Astrocyte of the cerebellum (primary cell): ENCODE results near the gene DNAH8.
"Not testable (repeated sequence)": the region's sequence is repeated elsewhere in the genome, so short reads cannot be mapped to it uniquely, and the experiment has no call there.

Experiments used
- DNase-seq: peaks from one replicate; pipeline ENCODE4 v3.0.0-alpha.2; 2011; ENCODE audit warnings: low read depth
- H3K4me3 ChIP-seq: 2 replicates; pipeline ENCODE4 v1.5.1; 2011; ENCODE audit warnings: mild to moderate bottlenecking, low read depth, low read length, moderate library complexity
- CTCF ChIP-seq: IDR thresholded peaks from 2 replicates; pipeline ENCODE4 v1.5.1; 2012; ENCODE audit warnings: low read length, low read depth, moderate library complexity, mild to moderate bottlenecking; ENCODE audit errors: missing control alignments
- in situ Hi-C: cut with HindIII; loops from 2 replicates; pipeline ENCODE4 v1.10.0; 2017; ENCODE audit warnings: low sequenced_read_pairs

The DNAH8 gene

GRCh38 chr6:38687549-38687948, 27.6 kb upstream of the DNAH8 start:
- H3K4me3 ChIP-seq = no peak overlapping the region
- in situ Hi-C loops = no loop called here
- DNase-seq = no peak
- no peak for TF ChIP-seq CTCF

GRCh38 chr6:38688579-38689087, 26.5 kb upstream of the DNAH8 start:
- TF ChIP-seq CTCF = no peak
- in situ Hi-C loops = no loop called here
- DNase-seq = no peak
- no peak overlapping the region for H3K4me3 ChIP-seq

- TF ChIP-seq CTCF = no peak
- H3K4me3 ChIP-seq = no peak overlapping the region
- no peak for DNase-seq
- in situ Hi-C loops = no loop called here
Observed at GRCh38 chr6:38695227-38695900, 19.7 kb upstream of the DNAH8 start.

GRCh38 chr6:38695933-38696332, 19.2 kb upstream of the DNAH8 start:
- TF ChIP-seq CTCF = no peak
- no peak for DNase-seq
- H3K4me3 ChIP-seq = no peak overlapping the region
- in situ Hi-C loops = no loop called here

- H3K4me3 ChIP-seq = no peak overlapping the region
- no peak for DNase-seq
- no peak for TF ChIP-seq CTCF
- in situ Hi-C loops = no loop called here
Observed at GRCh38 chr6:38696345-38696744, 18.8 kb upstream of the DNAH8 start.

GRCh38 chr6:38697846-38698245, 17.3 kb upstream of the DNAH8 start:
- DNase-seq = no peak
- TF ChIP-seq CTCF = no peak
- no peak overlapping the region for H3K4me3 ChIP-seq
- in situ Hi-C loops = no loop called here

- DNase-seq, in situ Hi-C loops, H3K4me3 ChIP-seq: not testable (repeated sequence)
Observed at GRCh38 chr6:38699702-38700101, 15.4 kb upstream of the DNAH8 start.
